ENCODE measurements around the gene FGF9. TPM values are rescaled to one million over a fixed set of nuclear protein-coding genes. Genes with fewer than 3 reads are reported as not detected.

The FGF9 gene
- total and polyA plus RNA-seq, 2 of the 8 experiments (the other 6 are each of a cell fraction or from before 2014, with no cell fraction given), result 0.02 TPM; not detected in 1

- H3K56ac ChIP-seq (replicated peaks; ENCODE audit: insufficient read length, low read depth, low read length), result no peak overlapping the region
- H4K91ac ChIP-seq (replicated peaks; ENCODE audit: insufficient read length, low read length), result no peak overlapping the region
Measured at GRCh38 chr13:21703846-21704245, 33.0 kb downstream of the FGF9 start.

More at GRCh38 chr13:21703846-21704245, 33.0 kb downstream of the FGF9 start:
- CTCF ChIA-PET (ENCODE audit: partially characterized antibody), result no interaction called here
- Histone ChIP-seq H3K9me3 (ENCODE audit: insufficient read depth in 2 of 2, low read depth in 1 of 2, low read length in 1 of 2) (no peaks in the 10 kb centered on the region), H2BK120ac (replicated peaks; ENCODE audit: low read depth, low read length) (no peak overlapping the region), H4K8ac (ENCODE audit: extremely low read depth, insufficient read depth, low read length) (no peak overlapping the region), H2BK20ac (ENCODE audit: low read length) (no peak overlapping the region), H2BK12ac (ENCODE audit: low read depth, low read length) (no peak overlapping the region), H2AK5ac (ENCODE audit: low read depth, low read length) (no peak overlapping the region), H3K27ac (ENCODE audit: low read depth, low read length) (no peak overlapping the region), H3K18ac (ENCODE audit: extremely low read depth, low read length) (no peak overlapping the region), H2BK5ac (ENCODE audit: low read depth, low read length) (no peak overlapping the region), H3K4me2 (ENCODE audit: insufficient read depth in 1 of 2, low read depth in 2 of 2, low read length in 2 of 2) (no peak overlapping the region), H4K5ac (ENCODE audit: insufficient read length, low read depth, low read length) (no peak overlapping the region), H3K23me2 (ENCODE audit: low read depth, low read length) (peaks cover 4% of the 10 kb centered on the region; the same call in 1 of the 2 replicates), H3K4ac (replicated peaks; ENCODE audit: insufficient read length, low read depth, low read length) (no peak overlapping the region), H2AFZ (ENCODE audit: low read length) (0 out of 2 replicates have a peak overlapping the region, but pooled peaks have one; percentile 24), H4K20me1 (replicated peaks in 1 of 2; ENCODE audit: control insufficient read depth in 1 of 2, insufficient read depth in 2 of 2, low read length in 2 of 2) (no peaks in the 10 kb centered on the region), H3K36me3 (ENCODE audit: control insufficient read depth in 2 of 4, insufficient read depth in 4 of 4, low read length in 3 of 4) (no peaks in the 10 kb centered on the region), H3K4me3 (ENCODE audit: extremely low read depth in 1 of 4, insufficient read depth in 2 of 4, low read depth in 3 of 4, low read length in 4 of 4) (no peak overlapping the region), H3K23ac (ENCODE audit: insufficient read length) (no peak overlapping the region), H3K79me2 (ENCODE audit: control insufficient read depth in 1 of 2, insufficient read depth in 2 of 2, low read length in 2 of 2) (no peaks in the 10 kb centered on the region), H3K14ac (ENCODE audit: insufficient read length) (no peak overlapping the region), H3K79me1 (ENCODE audit: low read depth, low read length) (no peaks in the 10 kb centered on the region), H3K4me1 (replicated peaks in 1 of 4; ENCODE audit: control insufficient read depth in 3 of 4, insufficient read depth in 4 of 4, low read length in 3 of 4) (peaks cover 0 to 7% (median 0%) of the 10 kb centered on the region in 4 experiments; a peak in 3 of 7 replicates), H3K9ac (replicated peaks in 1 of 4; ENCODE audit: extremely low read depth in 1 of 4, low read depth in 3 of 4, low read length in 3 of 4) (no peak overlapping the region), H2BK15ac (ENCODE audit: low read length) (no peak overlapping the region), H3K27me3 (replicated peaks in 1 of 4; ENCODE audit: control insufficient read depth in 3 of 4, extremely low read depth in 1 of 4, insufficient read depth in 3 of 4, low read length in 3 of 4) (no peaks in the 10 kb centered on the region)
- DNase-seq (ENCODE audit: low read depth in 1 of 2, low spot score in 2 of 2) (no peak), FAIRE-seq (no peak)
- POLR2A ChIA-PET (ENCODE audit: partially characterized antibody), result no interaction called here
- 78% methylated on average over 4 of the region's 4 CpGs; no CpG with 5 or more reads in 1 of the 2 experiments for WGBS, 2 experiments (ENCODE audit: extremely low coverage in 1 of 2, insufficient coverage in 1 of 2, insufficient read length in 1 of 2, insufficient replicate concordance in 2 of 2, low coverage in 1 of 2, low lambda C conversion rate in 2 of 2, missing lambda C conversion rate in 1 of 2)
- TF ChIP-seq SUZ12 (IDR thresholded peaks at IDR 0.05; ENCODE audit: low read length), result no peak
- TF ChIP-seq CBX8 (IDR thresholded peaks at IDR 0.05; ENCODE audit: borderline replicate concordance, low read depth, low read length), result no peak
- TF ChIP-seq EGR1 (IDR thresholded peaks at IDR 0.05; ENCODE audit: borderline replicate concordance, low read depth, low read length), result no peak
- no peak for TF ChIP-seq CBX5 (IDR thresholded peaks at IDR 0.05; ENCODE audit: low read depth, low read length)
- no peak for TF ChIP-seq USF2 (IDR thresholded peaks at IDR 0.05; ENCODE audit: low read length)

All from H1 (cell line).